Frontal cortex (tissue), 4 donors: ENCODE data around the gene AMOTL1. TPM values are rescaled to one million over a fixed set of nuclear protein-coding genes. Genes with fewer than 3 reads are reported as not detected.
"Not testable (repeated sequence)": the region's sequence is repeated elsewhere in the genome, so short reads cannot be mapped to it uniquely, and the experiment has no call there.

ENCODE experiments used
- DNase-seq, 2 donors: peaks; one replicate each; pipeline ENCODE4 v3.0.0; 2012; ENCODE audit warnings: low spot score in 2 of 2
- FAIRE-seq: peaks from 2 replicates; lab custom pipeline; 2012; peaks lifted over from hg19 to GRCh38; lab: Jason Lieb, UNC
- total RNA-seq: library from RNA; depleted of rRNA; stranded (reverse); fragments of >200 nt; gene quantifications from one replicate; pipeline ENCODE4 v1.2.3, GENCODE V29; 2014
- donor health status: control.
- donor health status: control.
- donor health status: control.

AMOTL1 gene
- total RNA-seq, 1 donor from 2014 or later = 35.5 TPM

GRCh38 chr11:94909371-94909820, 141.2 kb downstream of the AMOTL1 start:
- FAIRE-seq = no peak

GRCh38 chr11:94910270-94910669, 142.1 kb downstream of the AMOTL1 start:
- FAIRE-seq (no peak), DNase-seq (no peak)

More at GRCh38 chr11:94909371-94909820, 141.2 kb downstream of the AMOTL1 start:
- no peak for DNase-seq

- no peak for DNase-seq
- FAIRE-seq = no peak
These were observed 142.6 kb downstream of the AMOTL1 start for GRCh38 chr11:94910779-94911178.

GRCh38 chr11:94912806-94913205, 144.7 kb downstream of the AMOTL1 start:
- DNase-seq (no peak), FAIRE-seq (no peak)

- not testable (repeated sequence) for DNase-seq, FAIRE-seq
These were observed 145.7 kb downstream of the AMOTL1 start for GRCh38 chr11:94913718-94914394.

- FAIRE-seq (no peak), DNase-seq (no peak)
These were observed 152.2 kb downstream of the AMOTL1 start for GRCh38 chr11:94920311-94920710.

GRCh38 chr11:94922321-94923003, 154.3 kb downstream of the AMOTL1 start:
- no peak for FAIRE-seq
- no peak for DNase-seq

GRCh38 chr11:94923004-94923334, 154.8 kb downstream of the AMOTL1 start:
- no peak for FAIRE-seq

GRCh38 chr11:94924171-94924572, 156.0 kb downstream of the AMOTL1 start:
- DNase-seq (no peak), FAIRE-seq (no peak)

More at GRCh38 chr11:94923004-94923334, 154.8 kb downstream of the AMOTL1 start:
- no peak for DNase-seq

- FAIRE-seq (no peak), DNase-seq (no peak)
These were observed 156.5 kb downstream of the AMOTL1 start for GRCh38 chr11:94924612-94925011.

- FAIRE-seq (no peak), DNase-seq (no peak)
These were observed 157.5 kb downstream of the AMOTL1 start for GRCh38 chr11:94925422-94926270.

GRCh38 chr11:94926271-94926625, 158.1 kb downstream of the AMOTL1 start:
- DNase-seq (no peak), FAIRE-seq (no peak)

Other genes starting within 250 kb of the AMOTL1 start
- gene FUT4, start 224.4 kb upstream of the AMOTL1 start, total RNA-seq = 7.3 TPM
- 7.7 TPM for gene PIWIL4, start 201.0 kb upstream of the AMOTL1 start, total RNA-seq
- gene CWC15, start 205.2 kb downstream of the AMOTL1 start, total RNA-seq = 53.8 TPM
- gene KDM4D, start 205.4 kb downstream of the AMOTL1 start, total RNA-seq = 2.0 TPM